Adrenal gland (tissue), 5 donors: ENCODE measurements around the gene TMEM135.

Experiments used
- CTCF ChIP-seq, 6 experiments: fragments of 450-650 bp in 4 of 6; fragments of 200-600 bp in 2 of 6; sonication (generic) in 1 of 6; IDR thresholded peaks; 1 replicate in 5 of 6; 2 replicates in 1 of 6; pipeline versions ENCODE4 v1.5.1 to v1.8.0; 2016 to 2021; ENCODE audit warnings: antibody characterized with exemption in 6 of 6, mild to moderate bottlenecking in 2 of 6, moderate library complexity in 1 of 6
- POLR2A ChIP-seq, 2 donors: fragments of 450-650 bp; IDR thresholded peaks; one replicate each; pipeline ENCODE4 v1.6.1; 2017; ENCODE audit warnings: antibody characterized with exemption in 2 of 2, mild to moderate bottlenecking in 2 of 2, moderate library complexity in 1 of 2
- donor health status: DM: no; HTN: no; CAD: no.

- no peak for TF ChIP-seq POLR2A (IDR thresholded peaks at IDR 0.05)
- TF ChIP-seq CTCF (IDR thresholded peaks at IDR 0.05) = no peak
Observed at GRCh38 chr11:87043894-87044293, 6.2 kb downstream of the TMEM135 start.
